SH-SY5Y (cell line): ENCODE results near the gene BMP4.

Experiments
- GATA2 ChIP-seq: IDR thresholded peaks from 2 replicates; pipeline ENCODE4 v1.6.1; 2011; ENCODE audit warnings: mild to moderate bottlenecking, low read depth, low read length
- GATA3 ChIP-seq: IDR thresholded peaks from 2 replicates; pipeline ENCODE4 v1.6.1; 2011; ENCODE audit warnings: low read depth, mild to moderate bottlenecking, low read length, moderate library complexity

DNA sequence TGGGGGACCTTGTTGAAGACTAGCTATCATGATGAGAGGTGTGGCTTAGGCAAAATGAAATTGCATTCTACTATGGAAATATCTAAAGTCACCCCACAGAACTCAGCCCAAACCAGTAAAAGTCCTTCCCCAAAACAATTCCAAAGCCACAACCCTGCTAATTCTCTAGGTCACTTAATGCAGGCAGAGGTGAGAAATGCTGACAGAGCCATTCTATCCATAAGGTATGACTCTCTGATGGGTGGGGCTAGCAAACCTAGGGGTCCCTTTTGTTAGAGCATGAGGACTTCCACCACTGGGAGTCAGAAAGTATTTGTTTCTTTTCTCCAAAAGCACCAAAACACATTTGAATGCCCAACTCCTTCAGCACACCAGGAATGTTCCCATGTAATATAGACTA, 12.7 kb upstream of the BMP4 start:
- no peak for TF ChIP-seq GATA3
- TF ChIP-seq GATA2, result no peak
